ENCODE results near the gene TMEM219.

GRCh38 chr16:29947897-29948296 is 14.0 kb upstream of the TMEM219 start:
- no peak for TF ChIP-seq CTCF (IDR thresholded peaks at IDR 0.05; ENCODE audit: low read length)
- TF ChIP-seq EZH2 (IDR thresholded peaks at IDR 0.05; ENCODE audit: borderline replicate concordance, low read length), result no peak
